AG04449 (cell line): ENCODE data around the gene CSH2.
"Not testable (repeated sequence)": the region's sequence is repeated elsewhere in the genome, so short reads cannot be mapped to it uniquely, and the experiment has no call there.

ENCODE experiments used
- CTCF ChIA-PET: fragments of 350-600 bp; formaldehyde crosslinking; extraction: SDS; loops from one replicate; lab custom pipeline; 2021; ENCODE audit warnings: antibody characterized with exemption; lab: Yijun Ruan, JAX
- POLR2A ChIA-PET: fragments of 400-600, 350-600 bp; formaldehyde crosslinking; extraction: SDS; loops from one replicate; lab custom pipeline; 2020; ENCODE audit warnings: antibody characterized with exemption, inconsistent platforms; lab: Yijun Ruan, JAX
- DNase-seq: peaks from one replicate; pipeline ENCODE4 v3.0.0-alpha.2; 2010; ENCODE audit warnings: low read depth, low spot score
- H3K4me3 ChIP-seq: 2 replicates; pipeline ENCODE4 v1.5.1; 2011; ENCODE audit warnings: low read depth, mild to moderate bottlenecking, control low read depth, low read length
- CTCF ChIP-seq: IDR thresholded peaks from one replicate; pipeline ENCODE4 v1.5.1; 2011; ENCODE audit warnings: mild to moderate bottlenecking, moderate library complexity, low read length, control low read depth, inconsistent platforms; ENCODE audit not compliant: insufficient read depth; ENCODE audit errors: missing control alignments

CSH2 gene

GRCh38 chr17:63889026-63889848 is 15.8 kb upstream of the CSH2 start:
- ChIA-PET POLR2A (interaction anchor here (0.6 kb wide), 1 partner anchor 243 kb away, joined by 3 read pairs; no protein-coding TSS in a partner anchor), CTCF (interaction anchor here (0.7 to 6.6 kb wide), 23 partner anchors 7 to 244 kb away, joined by 3 to 63 read pairs (median 4); partner anchors contain the start of genes GH2, ICAM2 and PRR29)
- not testable (repeated sequence) for DNase-seq, H3K4me3 ChIP-seq
- TF ChIP-seq CTCF: peak; percentile 48

GRCh38 chr17:63885119-63885518 is 11.6 kb upstream of the CSH2 start:
- CTCF ChIA-PET: interaction anchor here (1.0 kb wide), 1 partner anchor 139 kb away, joined by 3 read pairs; no protein-coding TSS in a partner anchor
- POLR2A ChIA-PET, DNase-seq: not testable (repeated sequence)

GRCh38 chr17:63882626-63883126 is 9.2 kb upstream of the CSH2 start:
- POLR2A ChIA-PET, DNase-seq: not testable (repeated sequence)
- CTCF ChIA-PET: interaction anchor here (0.6 to 4.1 kb wide), 9 partner anchors 8 to 34 kb away, joined by 3 to 22 read pairs (median 6); partner anchors contain the start of gene CSHL1

More at GRCh38 chr17:63885119-63885518, 11.6 kb upstream of the CSH2 start:
- not testable (repeated sequence) for H3K4me3 ChIP-seq

GRCh38 chr17:63881935-63882601 is 8.6 kb upstream of the CSH2 start, which contains the start of gene GH2:
GH2 (minus strand) TSS chr17:63881944; CDS start chr17:63881801, 143 bp downstream.
- CTCF ChIA-PET: interaction anchor here (0.6 to 4.1 kb wide), 10 partner anchors 10 to 400 kb away, joined by 3 to 22 read pairs (median 8); partner anchors contain the start of gene CSHL1
- peak; percentile 58 for TF ChIP-seq CTCF
- H3K4me3 ChIP-seq: no peak within 1 kb of the TSS
- no peak for DNase-seq
- POLR2A ChIA-PET: no interaction called here

More at GRCh38 chr17:63882626-63883126, 9.2 kb upstream of the CSH2 start:
- H3K4me3 ChIP-seq: not testable (repeated sequence)

GRCh38 chr17:63881337-63881736 is 7.9 kb upstream of the CSH2 start:
- CTCF ChIA-PET: interaction anchor here (0.9 to 4.1 kb wide), 7 partner anchors 10 to 401 kb away, joined by 4 to 22 read pairs (median 12); no protein-coding TSS in a partner anchor
- H3K4me3 ChIP-seq, POLR2A ChIA-PET, DNase-seq: not testable (repeated sequence)

- no peak overlapping the region for H3K4me3 ChIP-seq
- POLR2A ChIA-PET: no interaction called here
- DNase-seq: no peak
Observed at GRCh38 chr17:63880706-63881105, 7.2 kb upstream of the CSH2 start.

GRCh38 chr17:63878413-63878812 is 4.9 kb upstream of the CSH2 start:
- CTCF ChIA-PET: interaction anchor here (0.8 to 3.1 kb wide), 7 partner anchors 10 to 27 kb away, joined by 3 to 16 read pairs (median 3); no protein-coding TSS in a partner anchor
- POLR2A ChIA-PET, DNase-seq, H3K4me3 ChIP-seq: not testable (repeated sequence)

More at GRCh38 chr17:63880706-63881105, 7.2 kb upstream of the CSH2 start:
- TF ChIP-seq CTCF: no peak
- CTCF ChIA-PET: interaction anchor here (0.9 to 4.1 kb wide), 6 partner anchors 11 to 401 kb away, joined by 4 to 22 read pairs (median 13); no protein-coding TSS in a partner anchor

GRCh38 chr17:63874693-63875092 is 1.2 kb upstream of the CSH2 start:
- H3K4me3 ChIP-seq, POLR2A ChIA-PET, DNase-seq: not testable (repeated sequence)
- CTCF ChIA-PET: interaction anchor here (1.0 to 2.0 kb wide), 4 partner anchors 9 to 28 kb away, joined by 3 to 8 read pairs (median 3); no protein-coding TSS in a partner anchor

- POLR2A ChIA-PET: not testable (repeated sequence)
- CTCF ChIA-PET: interaction anchor here (1.0 to 2.0 kb wide), 4 partner anchors 8 to 27 kb away, joined by 3 to 8 read pairs (median 3); no protein-coding TSS in a partner anchor
Observed at GRCh38 chr17:63874061-63874626, 667 bp upstream of the CSH2 start.

GRCh38 chr17:63871646-63872365 is 1.7 kb downstream of the CSH2 start:
- DNase-seq, POLR2A ChIA-PET, H3K4me3 ChIP-seq, CTCF ChIA-PET: not testable (repeated sequence)

More at GRCh38 chr17:63874061-63874626, 667 bp upstream of the CSH2 start:
- not testable (repeated sequence) for DNase-seq, H3K4me3 ChIP-seq

GRCh38 chr17:63870292-63870665 is 3.2 kb downstream of the CSH2 start:
- DNase-seq, POLR2A ChIA-PET, H3K4me3 ChIP-seq: not testable (repeated sequence)
- CTCF ChIA-PET: interaction anchor here (1.2 to 3.6 kb wide), 4 partner anchors 11 to 19 kb away, joined by 3 to 23 read pairs (median 8); partner anchors contain the start of gene GH2
